ENCODE data around the gene HOGA1. TPM values are rescaled to one million over a fixed set of nuclear protein-coding genes. Genes with fewer than 3 reads are reported as not detected.

Gene HOGA1
- total and polyA plus RNA-seq, 3 experiments from 2014 or later: not detected

GRCh38 chr10:97542169-97543024, 41.8 kb upstream of the HOGA1 start:
- Histone ChIP-seq H3K27ac (ENCODE audit: low read depth, low read length) (no peak overlapping the region), H3K4me3 (ENCODE audit: low read length) (no peak overlapping the region), H3K9me3 (ENCODE audit: low read length) (no peaks in the 10 kb centered on the region), H3K36me3 (ENCODE audit: insufficient read depth, low read length) (no peaks in the 10 kb centered on the region), H3K27me3 (ENCODE audit: insufficient read depth, low read length, poor library complexity, severe bottlenecking) (no peaks in the 10 kb centered on the region), H3K4me1 (ENCODE audit: insufficient read depth, low read length) (no peaks in the 10 kb centered on the region)
- POLR2A ChIA-PET: no interaction called here
- no peaks in the 10 kb centered on the region for H3K9me3 Mint-ChIP-seq
- CTCF ChIA-PET: interaction anchor here (1.0 to 1.4 kb wide), 3 partner anchors 8 to 11 kb away, joined by 3 to 5 read pairs (median 3); no protein-coding TSS in a partner anchor
- DNase-seq: no peak
- no peak overlapping the region for H3K4me3 Mint-ChIP-seq
- peaks cover 0 to 5% of the 10 kb centered on the region in 2 donors for H3K27me3 Mint-ChIP-seq
- H3K4me1 Mint-ChIP-seq: no peaks in the 10 kb centered on the region
- H3K27ac Mint-ChIP-seq: no peak overlapping the region
- H3K36me3 Mint-ChIP-seq: no peaks in the 10 kb centered on the region

- Histone ChIP-seq H3K4me1 (ENCODE audit: insufficient read depth, low read length) (no peaks in the 10 kb centered on the region), H3K36me3 (ENCODE audit: insufficient read depth, low read length) (no peaks in the 10 kb centered on the region), H3K27me3 (ENCODE audit: insufficient read depth, low read length, poor library complexity, severe bottlenecking) (no peaks in the 10 kb centered on the region), H3K27ac (ENCODE audit: low read depth, low read length) (no peak overlapping the region), H3K4me3 (ENCODE audit: low read length) (no peak overlapping the region), H3K9me3 (ENCODE audit: low read length) (no peaks in the 10 kb centered on the region)
- POLR2A ChIA-PET: no interaction called here
- Mint-ChIP-seq H3K27me3 (peaks cover 0 to 5% of the 10 kb centered on the region in 2 donors), H3K9me3 (no peaks in the 10 kb centered on the region), H3K36me3 (no peaks in the 10 kb centered on the region), H3K4me1 (no peaks in the 10 kb centered on the region), H3K27ac (no peak overlapping the region), H3K4me3 (no peak overlapping the region)
- CTCF ChIA-PET: interaction anchor here (1.0 kb wide), 1 partner anchor 10 kb away, joined by 3 read pairs; no protein-coding TSS in a partner anchor
- DNase-seq: no peak
Measured at GRCh38 chr10:97543025-97543546, 41.1 kb upstream of the HOGA1 start.

GRCh38 chr10:97546456-97547270, 37.5 kb upstream of the HOGA1 start:
- Histone ChIP-seq H3K4me1 (ENCODE audit: insufficient read depth, low read length) (no peaks in the 10 kb centered on the region), H3K27me3 (ENCODE audit: insufficient read depth, low read length, poor library complexity, severe bottlenecking) (no peaks in the 10 kb centered on the region), H3K36me3 (ENCODE audit: insufficient read depth, low read length) (no peaks in the 10 kb centered on the region), H3K27ac (ENCODE audit: low read depth, low read length) (no peak overlapping the region), H3K4me3 (ENCODE audit: low read length) (no peak overlapping the region), H3K9me3 (ENCODE audit: low read length) (no peaks in the 10 kb centered on the region)
- Mint-ChIP-seq H3K4me1 (no peaks in the 10 kb centered on the region), H3K27ac (no peak overlapping the region), H3K36me3 (no peaks in the 10 kb centered on the region), H3K27me3 (peaks cover 0 to 3% of the 10 kb centered on the region in 2 donors), H3K4me3 (no peak overlapping the region), H3K9me3 (no peaks in the 10 kb centered on the region)
- ChIA-PET POLR2A (no interaction called here), CTCF (interaction anchor here (0.7 to 1.2 kb wide), 3 partner anchors 8 to 81 kb away, joined by 3 read pairs; no protein-coding TSS in a partner anchor)
- no peak for DNase-seq

- H3K4me1 ChIP-seq (ENCODE audit: insufficient read depth, low read length): no peaks in the 10 kb centered on the region
- Mint-ChIP-seq H3K27ac (no peak overlapping the region), H3K27me3 (peaks cover 0 to 3% of the 10 kb centered on the region in 2 donors), H3K36me3 (no peaks in the 10 kb centered on the region), H3K4me3 (no peak overlapping the region), H3K4me1 (no peaks in the 10 kb centered on the region), H3K9me3 (no peaks in the 10 kb centered on the region)
- H3K9me3 ChIP-seq (ENCODE audit: low read length): no peaks in the 10 kb centered on the region
- H3K27ac ChIP-seq (ENCODE audit: low read depth, low read length): no peak overlapping the region
- no peak overlapping the region for H3K4me3 ChIP-seq (ENCODE audit: low read length)
- ChIA-PET POLR2A (no interaction called here), CTCF (no interaction called here)
- H3K27me3 ChIP-seq (ENCODE audit: insufficient read depth, low read length, poor library complexity, severe bottlenecking): no peaks in the 10 kb centered on the region
- DNase-seq: no peak
- H3K36me3 ChIP-seq (ENCODE audit: insufficient read depth, low read length): no peaks in the 10 kb centered on the region
Measured at GRCh38 chr10:97547271-97547600, 37.0 kb upstream of the HOGA1 start.

- POLR2A ChIA-PET: no interaction called here
- Mint-ChIP-seq H3K36me3 (no peaks in the 10 kb centered on the region), H3K9me3 (no peaks in the 10 kb centered on the region), H3K4me3 (no peak overlapping the region), H3K4me1 (no peaks in the 10 kb centered on the region), H3K27ac (no peak overlapping the region), H3K27me3 (peaks cover 0 to 3% of the 10 kb centered on the region in 2 donors)
- Histone ChIP-seq H3K4me1 (ENCODE audit: insufficient read depth, low read length) (no peaks in the 10 kb centered on the region), H3K4me3 (ENCODE audit: low read length) (no peak overlapping the region), H3K27me3 (ENCODE audit: insufficient read depth, low read length, poor library complexity, severe bottlenecking) (no peaks in the 10 kb centered on the region), H3K36me3 (ENCODE audit: insufficient read depth, low read length) (no peaks in the 10 kb centered on the region), H3K27ac (ENCODE audit: low read depth, low read length) (no peak overlapping the region), H3K9me3 (ENCODE audit: low read length) (no peaks in the 10 kb centered on the region)
- DNase-seq: no peak
- CTCF ChIA-PET: no interaction called here
Measured at GRCh38 chr10:97547962-97548361, 36.2 kb upstream of the HOGA1 start.

DNA sequence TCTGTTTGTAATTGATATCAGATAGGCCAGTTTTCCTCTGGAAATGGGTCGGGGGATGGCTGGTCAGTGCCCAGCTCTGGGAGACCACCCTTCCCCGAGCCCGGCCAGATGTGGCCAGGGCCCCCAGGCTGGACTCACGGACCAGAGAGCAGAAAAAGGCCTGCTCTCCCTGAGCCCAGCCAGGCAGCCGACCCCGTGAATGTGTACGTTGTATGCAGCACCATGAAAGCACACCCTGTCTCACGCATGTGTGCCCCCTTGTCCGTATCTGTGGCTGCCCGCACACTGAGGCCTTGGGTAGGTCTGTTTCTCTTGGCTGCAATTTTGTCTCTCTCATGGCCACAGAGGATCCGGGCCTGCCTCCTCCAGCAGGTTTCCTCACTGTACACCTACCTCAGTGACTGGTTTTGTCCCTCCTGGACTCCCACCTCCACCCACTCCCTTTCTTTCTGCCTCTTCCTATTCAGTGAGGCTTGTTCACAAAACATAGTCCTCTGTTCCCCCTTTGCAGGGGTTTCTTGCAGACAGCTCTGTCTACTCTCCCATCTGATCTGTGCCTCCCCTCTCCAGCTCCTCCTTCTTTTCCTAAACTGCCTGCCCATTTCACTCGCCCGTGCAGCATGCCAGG, 35.2 kb upstream of the HOGA1 start:
- no peaks in the 10 kb centered on the region for H3K27me3 Mint-ChIP-seq
- POLR2A ChIA-PET: no interaction called here
- CTCF ChIA-PET: interaction anchor here (0.9 to 1.5 kb wide), 2 partner anchors 14 to 29 kb away, joined by 3 to 4 read pairs; no protein-coding TSS in a partner anchor

DNA sequence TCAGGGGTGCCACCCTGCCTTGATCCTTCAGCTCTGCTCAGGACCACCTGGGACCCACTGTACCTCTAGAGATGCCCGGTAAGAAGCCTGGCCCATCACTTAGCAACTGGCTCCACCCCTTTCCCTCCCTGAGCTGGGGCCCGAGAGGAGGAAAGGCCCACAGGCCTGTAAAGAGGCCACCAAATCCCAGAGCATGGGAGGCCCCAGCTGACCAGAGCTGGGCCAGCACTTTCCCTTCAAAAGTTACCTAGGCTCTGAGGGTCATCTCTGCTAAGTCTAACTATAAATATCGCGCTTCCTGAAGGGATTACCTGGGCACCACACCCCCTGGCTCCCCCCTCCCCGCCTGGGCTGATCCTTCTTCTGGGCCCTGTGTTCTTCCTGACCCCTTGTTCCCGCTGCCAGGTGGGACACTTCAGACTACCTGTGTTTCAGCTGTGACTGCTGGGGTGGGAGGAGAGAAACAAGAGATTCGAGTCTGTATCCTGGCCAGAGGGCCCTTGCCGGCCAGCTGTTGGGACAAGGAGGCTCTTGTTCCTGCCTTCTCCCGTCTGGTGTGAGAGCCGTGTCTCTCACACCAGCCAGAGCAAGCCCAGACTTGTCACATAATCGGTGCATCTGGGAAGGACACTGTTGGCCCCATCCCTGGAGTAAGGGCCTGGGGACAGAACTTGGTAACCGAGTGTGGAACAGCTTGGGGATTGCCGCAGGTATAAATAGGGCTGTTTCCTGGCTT, 34.4 kb upstream of the HOGA1 start:
- Histone ChIP-seq H3K4me1 (ENCODE audit: insufficient read depth, low read length) (no peaks in the 10 kb centered on the region), H3K9me3 (ENCODE audit: low read length) (no peaks in the 10 kb centered on the region), H3K36me3 (ENCODE audit: insufficient read depth, low read length) (no peaks in the 10 kb centered on the region), H3K27ac (ENCODE audit: low read depth, low read length) (no peak overlapping the region), H3K27me3 (ENCODE audit: insufficient read depth, low read length, poor library complexity, severe bottlenecking) (no peaks in the 10 kb centered on the region), H3K4me3 (ENCODE audit: low read length) (no peak overlapping the region)
- CTCF ChIA-PET: interaction anchor here (0.9 to 1.5 kb wide), 4 partner anchors 15 to 135 kb away, joined by 3 to 4 read pairs (median 3); no protein-coding TSS in a partner anchor
- H3K27ac Mint-ChIP-seq: no peak overlapping the region
- no peak overlapping the region for H3K4me3 Mint-ChIP-seq
- DNase-seq: no peak
- no peaks in the 10 kb centered on the region for H3K9me3 Mint-ChIP-seq
- no peaks in the 10 kb centered on the region for H3K27me3 Mint-ChIP-seq
- POLR2A ChIA-PET: no interaction called here
- no peaks in the 10 kb centered on the region for H3K36me3 Mint-ChIP-seq
- no peaks in the 10 kb centered on the region for H3K4me1 Mint-ChIP-seq

More for the DNA sequence above, 35.2 kb upstream of the HOGA1 start:
- no peaks in the 10 kb centered on the region for H3K36me3 Mint-ChIP-seq
- H3K9me3 Mint-ChIP-seq: no peaks in the 10 kb centered on the region
- no peaks in the 10 kb centered on the region for H3K36me3 ChIP-seq (ENCODE audit: insufficient read depth, low read length)
- no peak overlapping the region for H3K4me3 ChIP-seq (ENCODE audit: low read length)
- peak overlapping the region in 2 of 8 donors; percentile 13 to 74 for H3K27ac Mint-ChIP-seq
- no peaks in the 10 kb centered on the region for H3K9me3 ChIP-seq (ENCODE audit: low read length)
- no peak for DNase-seq
- no peaks in the 10 kb centered on the region for H3K4me1 Mint-ChIP-seq
- no peak overlapping the region for H3K27ac ChIP-seq (ENCODE audit: low read depth, low read length)
- H3K4me3 Mint-ChIP-seq: no peak overlapping the region
- no peaks in the 10 kb centered on the region for H3K27me3 ChIP-seq (ENCODE audit: insufficient read depth, low read length, poor library complexity, severe bottlenecking)
- no peaks in the 10 kb centered on the region for H3K4me1 ChIP-seq (ENCODE audit: insufficient read depth, low read length)
